NCI-H2081 (cell line): ENCODE measurements around the gene D2HGDH.
"Not testable (repeated sequence)": the region's sequence is repeated elsewhere in the genome, so short reads cannot be mapped to it uniquely, and the experiment has no call there.

Source experiments
- DNase-seq, 2 experiments: peaks; one replicate each; lab custom pipeline; 2025; lab: John Stamatoyannopoulos, UW

Gene D2HGDH

DNA sequence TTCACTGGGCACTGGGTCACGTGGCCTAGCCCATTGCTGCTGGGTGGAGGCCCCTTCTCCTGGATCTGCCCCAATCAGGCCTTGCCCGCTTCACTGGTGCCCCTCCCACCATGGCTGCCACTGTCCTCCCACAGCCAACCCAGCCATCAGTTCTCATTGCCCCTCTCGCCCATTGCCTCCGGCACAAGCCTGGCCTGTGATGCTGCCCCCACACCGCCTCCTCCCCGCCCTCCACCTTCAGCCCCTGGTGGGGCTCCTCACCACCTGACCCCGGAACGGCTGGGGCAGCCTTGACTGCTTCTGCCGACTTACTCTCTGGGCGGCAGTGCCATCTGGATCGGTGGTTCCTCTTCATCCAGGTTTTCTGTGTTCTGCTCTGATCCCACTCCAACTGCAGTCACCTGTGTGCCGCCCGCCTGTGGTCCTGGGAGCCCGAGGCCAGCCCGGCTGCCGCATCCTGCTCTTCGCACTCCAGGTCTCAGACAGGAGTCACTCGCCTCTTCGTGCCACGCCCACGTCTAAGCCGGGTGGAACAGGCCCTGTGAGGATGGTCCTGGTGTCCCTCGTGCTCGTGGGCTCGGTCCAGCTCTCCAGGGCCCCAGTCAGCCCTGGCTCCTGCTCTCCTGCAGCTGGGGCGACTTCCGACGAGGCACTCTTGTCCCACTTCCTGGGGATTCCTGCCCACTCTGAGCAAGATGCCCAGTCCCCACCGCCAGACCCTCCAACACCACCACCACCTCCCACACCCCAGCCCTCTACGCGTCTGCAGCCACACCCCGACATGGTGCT, 14.2 kb downstream of the D2HGDH start:
- no peak for DNase-seq

DNA sequence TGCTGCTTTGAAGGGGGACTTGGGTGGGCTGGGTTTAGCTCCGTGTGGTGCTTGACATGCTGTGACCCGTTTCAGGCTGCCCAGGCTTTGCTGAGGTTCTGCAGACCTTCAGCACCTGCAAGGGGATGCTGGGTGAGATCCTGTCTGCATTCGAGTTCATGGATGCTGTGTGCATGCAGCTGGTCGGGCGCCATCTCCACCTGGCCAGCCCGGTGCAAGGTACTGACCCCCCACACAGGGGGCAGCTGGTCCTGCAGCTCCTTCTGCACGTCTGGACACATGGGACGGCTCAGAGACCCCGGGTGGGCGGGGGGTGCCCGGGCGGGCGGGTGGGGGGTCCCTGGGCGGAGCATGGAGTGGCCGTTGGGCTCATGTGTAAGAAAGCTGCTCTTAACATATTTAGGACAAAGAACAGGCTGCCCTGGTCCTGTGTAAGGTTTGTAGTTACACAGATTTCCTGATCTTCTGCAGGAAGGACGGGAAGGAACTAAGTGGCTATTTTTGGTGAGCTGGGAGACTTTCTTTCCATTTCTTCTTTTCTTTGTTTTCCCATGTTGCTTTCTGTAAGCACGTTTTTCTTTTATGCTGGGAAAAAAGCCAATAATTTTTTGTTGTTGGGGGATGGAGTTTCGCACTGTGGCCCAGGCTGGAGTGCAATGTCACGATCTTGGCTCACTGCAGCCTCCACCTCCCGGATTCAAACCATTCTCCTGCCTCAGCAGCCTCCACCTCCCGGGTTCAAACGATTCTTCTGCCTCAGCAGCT, 15.8 kb downstream of the D2HGDH start:
- no peak for DNase-seq

- no peak for DNase-seq
Measured at GRCh38 chr2:241751152-241751551, 16.7 kb downstream of the D2HGDH start.

DNA sequence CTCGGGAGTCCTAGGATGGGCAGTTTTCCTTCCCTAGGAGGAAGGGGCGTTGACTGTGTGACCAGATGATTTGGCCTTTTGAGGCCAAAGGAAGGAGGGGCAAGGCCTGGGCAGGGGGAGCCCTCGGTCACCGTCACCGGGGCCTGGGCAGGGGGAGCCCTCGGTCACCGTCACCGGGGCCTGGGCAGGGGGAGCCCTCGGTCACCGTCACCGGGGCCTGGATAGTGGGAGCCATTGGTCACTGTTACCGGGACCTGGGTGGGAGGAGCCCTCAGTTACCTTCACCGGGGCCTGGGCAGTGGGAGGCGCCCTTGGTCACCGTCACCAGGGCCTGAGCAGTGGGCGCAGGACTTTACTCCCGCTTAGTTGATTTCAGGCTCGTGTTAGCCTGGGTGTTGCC, 17.3 kb downstream of the D2HGDH start:
- no peak for DNase-seq

GRCh38 chr2:241752253-241752652, 17.8 kb downstream of the D2HGDH start:
- DNase-seq, result no peak

GRCh38 chr2:241752689-241753276, 18.4 kb downstream of the D2HGDH start:
- DNase-seq, result no peak

DNA sequence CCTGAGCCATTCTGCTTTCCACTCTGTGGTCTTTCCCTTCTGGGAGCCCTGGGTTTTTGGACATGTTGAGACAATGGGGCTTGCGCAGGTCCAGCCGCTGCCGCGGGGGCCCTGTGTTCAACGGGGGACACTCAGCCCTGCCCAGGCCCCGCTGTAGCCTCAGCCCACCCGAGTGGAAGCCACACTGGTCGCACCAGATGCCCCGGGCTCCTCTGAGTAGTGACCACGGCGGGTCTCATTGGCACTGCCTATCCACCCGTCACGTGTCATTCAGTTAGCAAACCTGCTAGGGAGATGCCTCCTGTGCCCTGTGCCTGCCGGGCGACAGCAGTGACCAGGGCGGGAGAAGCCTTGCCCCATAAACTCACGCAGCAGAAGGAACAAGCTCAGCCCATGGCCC, 19.1 kb downstream of the D2HGDH start:
- DNase-seq, result no peak

DNA sequence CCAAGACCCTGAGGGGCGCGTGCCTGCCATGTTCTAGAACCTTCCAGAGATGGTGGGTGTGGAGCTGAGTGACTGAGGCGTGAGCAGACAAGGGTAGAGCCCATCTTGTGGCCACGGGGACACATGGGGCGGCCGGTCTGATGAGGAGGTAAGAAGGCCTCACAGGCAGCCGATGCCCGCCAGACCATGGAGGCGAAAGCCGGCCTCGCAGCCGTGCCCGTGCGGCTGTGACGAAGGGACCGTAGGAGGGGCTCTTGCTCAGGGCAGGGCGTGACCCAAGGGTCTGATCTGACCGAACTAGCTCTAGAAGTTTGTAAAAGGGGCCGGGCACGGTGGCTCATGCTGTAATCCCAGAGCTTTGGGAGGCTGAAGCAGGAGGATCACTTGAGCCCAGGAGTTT, 19.6 kb downstream of the D2HGDH start:
- DNase-seq, result no peak

DNA sequence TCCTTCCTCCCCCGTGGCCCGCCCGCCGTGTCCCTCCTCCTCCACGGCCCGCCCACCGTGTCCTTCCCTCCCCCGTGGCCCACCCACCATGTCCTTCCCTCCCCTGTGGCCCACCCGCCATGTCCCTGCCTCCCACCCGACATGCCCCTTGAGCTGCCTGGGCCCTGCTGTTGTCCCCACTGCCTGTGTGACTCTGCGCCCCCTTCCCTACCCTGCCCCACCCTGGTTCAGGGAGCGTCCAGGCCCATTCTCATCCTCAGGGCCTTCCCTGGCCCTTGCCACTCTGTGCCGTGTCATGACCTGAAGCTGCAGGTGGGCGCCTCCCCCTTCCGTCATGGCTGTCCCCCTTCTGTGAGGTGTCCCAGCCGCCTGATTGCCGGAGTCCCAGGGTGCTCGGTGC, 20.7 kb downstream of the D2HGDH start:
- DNase-seq, result no peak

GRCh38 chr2:241755777-241756176, 21.3 kb downstream of the D2HGDH start:
- DNase-seq, result no peak

GRCh38 chr2:241759067-241759807, 24.8 kb downstream of the D2HGDH start:
- DNase-seq, result no peak

GRCh38 chr2:241759893-241760292, 25.5 kb downstream of the D2HGDH start:
- not testable (repeated sequence) for DNase-seq

DNA sequence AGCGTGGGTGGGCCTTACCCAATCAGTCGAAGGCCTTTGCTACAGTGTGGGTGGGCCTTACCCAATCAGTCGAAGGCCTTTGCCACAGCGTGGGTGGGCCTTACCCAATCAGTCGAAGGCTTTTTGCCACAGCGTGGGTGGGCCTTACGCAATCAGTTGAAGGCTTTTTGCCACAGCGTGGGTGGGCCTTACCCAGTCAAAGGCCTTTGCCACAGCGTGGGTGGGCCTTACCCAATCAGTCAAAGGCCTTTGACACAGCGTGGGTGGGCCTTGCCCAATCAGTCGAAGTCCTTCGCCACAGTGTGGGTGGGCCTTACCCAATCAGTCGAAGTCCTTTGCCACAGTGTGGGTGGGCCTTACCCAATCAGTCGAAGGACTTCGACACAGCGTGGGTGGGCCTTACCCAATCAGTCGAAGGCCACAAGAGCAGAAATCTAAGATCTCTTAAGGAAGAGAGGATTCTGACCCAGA, 25.9 kb downstream of the D2HGDH start:
- DNase-seq, result no peak

DNA sequence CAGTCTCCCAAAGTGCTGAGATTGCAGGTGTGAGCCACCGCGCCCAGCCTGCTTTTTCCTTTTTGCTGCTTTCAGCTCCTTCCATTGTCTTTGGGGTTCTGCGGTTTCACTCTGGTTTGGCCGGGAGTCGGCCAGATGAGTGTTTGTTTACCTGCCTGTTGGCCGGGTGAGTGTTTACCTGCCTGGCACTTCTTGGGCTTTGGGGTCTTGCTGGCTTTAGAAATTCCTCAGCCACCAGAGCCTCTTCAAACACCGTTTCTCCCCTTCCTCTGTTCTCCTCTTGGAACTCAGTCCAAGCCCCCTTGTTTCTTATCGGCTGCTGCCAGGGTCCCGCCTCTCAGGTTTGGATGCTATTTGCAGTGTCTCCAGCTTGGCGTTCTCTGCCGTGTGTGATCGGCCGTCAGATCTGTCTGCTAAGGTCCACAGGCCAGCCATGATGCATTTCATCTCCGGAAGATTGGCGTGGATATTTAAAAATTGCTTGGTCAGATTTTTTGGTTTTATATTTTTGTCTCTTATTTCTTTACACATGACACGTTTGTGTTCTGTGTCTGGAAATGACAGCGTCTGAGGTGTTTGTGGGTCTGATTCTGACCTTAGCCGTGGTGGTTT, 28.0 kb downstream of the D2HGDH start:
- no peak for DNase-seq

- DNase-seq, result no peak
Measured at GRCh38 chr2:241762933-241763369, 28.5 kb downstream of the D2HGDH start.

GRCh38 chr2:241763551-241764274, 29.3 kb downstream of the D2HGDH start:
- no peak for DNase-seq

- no peak for DNase-seq
Measured at GRCh38 chr2:241764275-241765241, 30.1 kb downstream of the D2HGDH start.

- DNase-seq, result no peak
Measured at GRCh38 chr2:241767464-241768250, 33.2 kb downstream of the D2HGDH start.

- DNase-seq, result no peak
Measured at GRCh38 chr2:241768251-241768711, 33.9 kb downstream of the D2HGDH start.
